GM19351 (cell line): ENCODE measurements around the gene CTDP1.
"Not testable (repeated sequence)": the region's sequence is repeated elsewhere in the genome, so short reads cannot be mapped to it uniquely, and the experiment has no call there.

ENCODE experiments used
- ATAC-seq: cut with Tn5 transposase; IDR thresholded peaks from one replicate; pipeline ENCODE4 v1.9.1; 2021; ENCODE audit warnings: mild to moderate bottlenecking, moderate library complexity; ENCODE audit not compliant: unreplicated experiment

Gene CTDP1

GRCh38 chr18:79680891-79681339 lies 1.3 kb downstream of the CTDP1 start:
- ATAC-seq = no peak

- ATAC-seq = no peak
Measured at GRCh38 chr18:79681484-79682387, 2.1 kb downstream of the CTDP1 start.

GRCh38 chr18:79682481-79682880 lies 2.9 kb downstream of the CTDP1 start:
- ATAC-seq = no peak

GRCh38 chr18:79682894-79683625 lies 3.5 kb downstream of the CTDP1 start:
- ATAC-seq = no peak

GRCh38 chr18:79683626-79684282 lies 4.2 kb downstream of the CTDP1 start:
- ATAC-seq = no peak

GRCh38 chr18:79684283-79684631 lies 4.7 kb downstream of the CTDP1 start:
- peak; percentile 23 for ATAC-seq

- no peak for ATAC-seq
Measured at GRCh38 chr18:79684787-79685186, 5.2 kb downstream of the CTDP1 start.

GRCh38 chr18:79685281-79685680 lies 5.7 kb downstream of the CTDP1 start:
- no peak for ATAC-seq

- no peak for ATAC-seq
Measured at GRCh38 chr18:79685971-79686370, 6.4 kb downstream of the CTDP1 start.

- ATAC-seq = no peak
Measured at GRCh38 chr18:79687806-79688205, 8.2 kb downstream of the CTDP1 start.

GRCh38 chr18:79690071-79690470 lies 10.5 kb downstream of the CTDP1 start:
- no peak for ATAC-seq

GRCh38 chr18:79690586-79691482 lies 11.2 kb downstream of the CTDP1 start:
- no peak for ATAC-seq

GRCh38 chr18:79692056-79692455 lies 12.5 kb downstream of the CTDP1 start:
- ATAC-seq = no peak

GRCh38 chr18:79692886-79693285 lies 13.3 kb downstream of the CTDP1 start:
- no peak for ATAC-seq

- ATAC-seq = no peak
Measured at GRCh38 chr18:79693561-79694205, 14.1 kb downstream of the CTDP1 start.

- not testable (repeated sequence) for ATAC-seq
Measured at GRCh38 chr18:79694206-79694894, 14.7 kb downstream of the CTDP1 start.

- ATAC-seq = no peak
Measured at GRCh38 chr18:79694895-79695213, 15.3 kb downstream of the CTDP1 start.

- no peak for ATAC-seq
Measured at GRCh38 chr18:79695269-79695668, 15.7 kb downstream of the CTDP1 start.
